Measurements from ENCODE around the gene POLR3GL. TPM values are rescaled to one million over a fixed set of nuclear protein-coding genes. Genes with fewer than 3 reads are reported as not detected.

POLR3GL gene
- total RNA-seq, 1 experiment from 2014 or later = 8.5 TPM

- H3K4me3 ChIP-seq (ENCODE audit: low read depth, low read length, poor library complexity, severe bottlenecking) = no peak overlapping the region
- POLR2A ChIA-PET (ENCODE audit: low non-redundant PET) = no interaction called here
- intact Hi-C loops (cut with micrococcal nuclease; ENCODE audit: unreplicated experiment) = no loop called here
- no peaks in the 10 kb centered on the region for H3K36me3 ChIP-seq (ENCODE audit: insufficient read depth, low read length, poor library complexity, severe bottlenecking)
- DNase-seq (ENCODE audit: low spot score) = peak; percentile 84
- TF ChIP-seq EZH2 (IDR thresholded peaks at IDR 0.05; ENCODE audit: borderline replicate concordance, low read depth, low read length, poor library complexity, severe bottlenecking) = no peak
- TF ChIP-seq, protein P1, sequence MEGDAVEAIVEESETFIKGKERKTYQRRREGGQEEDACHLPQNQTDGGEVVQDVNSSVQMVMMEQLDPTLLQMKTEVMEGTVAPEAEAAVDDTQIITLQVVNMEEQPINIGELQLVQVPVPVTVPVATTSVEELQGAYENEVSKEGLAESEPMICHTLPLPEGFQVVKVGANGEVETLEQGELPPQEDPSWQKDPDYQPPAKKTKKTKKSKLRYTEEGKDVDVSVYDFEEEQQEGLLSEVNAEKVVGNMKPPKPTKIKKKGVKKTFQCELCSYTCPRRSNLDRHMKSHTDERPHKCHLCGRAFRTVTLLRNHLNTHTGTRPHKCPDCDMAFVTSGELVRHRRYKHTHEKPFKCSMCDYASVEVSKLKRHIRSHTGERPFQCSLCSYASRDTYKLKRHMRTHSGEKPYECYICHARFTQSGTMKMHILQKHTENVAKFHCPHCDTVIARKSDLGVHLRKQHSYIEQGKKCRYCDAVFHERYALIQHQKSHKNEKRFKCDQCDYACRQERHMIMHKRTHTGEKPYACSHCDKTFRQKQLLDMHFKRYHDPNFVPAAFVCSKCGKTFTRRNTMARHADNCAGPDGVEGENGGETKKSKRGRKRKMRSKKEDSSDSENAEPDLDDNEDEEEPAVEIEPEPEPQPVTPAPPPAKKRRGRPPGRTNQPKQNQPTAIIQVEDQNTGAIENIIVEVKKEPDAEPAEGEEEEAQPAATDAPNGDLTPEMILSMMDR (conservative IDR thresholded peaks at IDR 0.05; ENCODE audit: low read depth, low read length) = peak; percentile 89
- CTCF ChIA-PET = interaction anchor here (0.6 to 1.4 kb wide), 3 partner anchors 35 to 263 kb away, joined by 6 to 7 read pairs (median 7); partner anchors contain the start of gene NUDT17
- H3K9me3 ChIP-seq (ENCODE audit: low read depth, low read length, poor library complexity, severe bottlenecking) = no peaks in the 10 kb centered on the region
- no TSS peak for BruUV-seq (replicated peaks)
- no peak overlapping the region for H3K27ac ChIP-seq (ENCODE audit: low read depth, low read length, poor library complexity, severe bottlenecking)
- H3K4me1 ChIP-seq (ENCODE audit: insufficient read depth, low read length, poor library complexity, severe bottlenecking) = no peaks in the 10 kb centered on the region
- H3K27me3 ChIP-seq (replicated peaks; ENCODE audit: insufficient read depth, low read depth, low read length, poor library complexity) = no peaks in the 10 kb centered on the region
Measured at GRCh38 chr1:146012703-146013558, 48.4 kb downstream of the POLR3GL start.

- H3K4me1 ChIP-seq (ENCODE audit: insufficient read depth, low read length, poor library complexity, severe bottlenecking) = no peaks in the 10 kb centered on the region
- POLR2A ChIA-PET (ENCODE audit: low non-redundant PET) = no interaction called here
- intact Hi-C loops (cut with micrococcal nuclease; ENCODE audit: unreplicated experiment) = no loop called here
- no peaks in the 10 kb centered on the region for H3K9me3 ChIP-seq (ENCODE audit: low read depth, low read length, poor library complexity, severe bottlenecking)
- BruUV-seq (replicated peaks) = no TSS peak
- H3K27me3 ChIP-seq (replicated peaks; ENCODE audit: insufficient read depth, low read depth, low read length, poor library complexity) = no peaks in the 10 kb centered on the region
- TF ChIP-seq, protein P1 (conservative IDR thresholded peaks at IDR 0.05; ENCODE audit: low read depth, low read length) = no peak
- TF ChIP-seq EZH2 (IDR thresholded peaks at IDR 0.05; ENCODE audit: borderline replicate concordance, low read depth, low read length, poor library complexity, severe bottlenecking) = no peak
- no peak overlapping the region for H3K4me3 ChIP-seq (ENCODE audit: low read depth, low read length, poor library complexity, severe bottlenecking)
- CTCF ChIA-PET = no interaction called here
- no peak for DNase-seq (ENCODE audit: low spot score)
- no peak overlapping the region for H3K27ac ChIP-seq (ENCODE audit: low read depth, low read length, poor library complexity, severe bottlenecking)
- no peaks in the 10 kb centered on the region for H3K36me3 ChIP-seq (ENCODE audit: insufficient read depth, low read length, poor library complexity, severe bottlenecking)
Measured at GRCh38 chr1:146013559-146013922, 49.1 kb downstream of the POLR3GL start.

GRCh38 chr1:146016891-146017290, 52.4 kb downstream of the POLR3GL start:
- ChIA-PET POLR2A (ENCODE audit: low non-redundant PET) (interaction anchor here (0.6 kb wide), 1 partner anchor 34 kb away, joined by 3 read pairs; no protein-coding TSS in a partner anchor), CTCF (interaction anchor here (1.0 kb wide), 1 partner anchor 171 kb away, joined by 3 read pairs; the partner anchor contains the start of gene NUDT17)
- DNase-seq (ENCODE audit: low spot score) = no peak
- intact Hi-C loops (cut with micrococcal nuclease; ENCODE audit: unreplicated experiment) = loop anchor here (2.0 to 5.0 kb wide), 2 partner anchors 105 to 172 kb away; partner anchors contain the start of genes ITGA10 and NUDT17
- no TSS peak for BruUV-seq (replicated peaks)
- TF ChIP-seq EZH2 (IDR thresholded peaks at IDR 0.05; ENCODE audit: borderline replicate concordance, low read depth, low read length, poor library complexity, severe bottlenecking) = no peak
- TF ChIP-seq, protein P1 (conservative IDR thresholded peaks at IDR 0.05; ENCODE audit: low read depth, low read length) = no peak
- H3K4me3 ChIP-seq (ENCODE audit: low read depth, low read length, poor library complexity, severe bottlenecking) = no peak overlapping the region
- H3K27me3 ChIP-seq (replicated peaks; ENCODE audit: insufficient read depth, low read depth, low read length, poor library complexity) = no peaks in the 10 kb centered on the region
- no peaks in the 10 kb centered on the region for H3K36me3 ChIP-seq (ENCODE audit: insufficient read depth, low read length, poor library complexity, severe bottlenecking)
- no peak overlapping the region for H3K27ac ChIP-seq (ENCODE audit: low read depth, low read length, poor library complexity, severe bottlenecking)
- H3K9me3 ChIP-seq (ENCODE audit: low read depth, low read length, poor library complexity, severe bottlenecking) = no peaks in the 10 kb centered on the region
- H3K4me1 ChIP-seq (ENCODE audit: insufficient read depth, low read length, poor library complexity, severe bottlenecking) = peaks cover 10% of the 10 kb centered on the region

All from A673 (cell line).